Effector memory CD4-positive, alpha-beta T cell (primary cell): ENCODE measurements around the gene GPR176.

Source experiments
- DNase-seq, 3 donors: peaks; one replicate each; pipeline ENCODE4 v3.0.0-alpha.2; 2020
- H3K27ac ChIP-seq: 2 replicates; pipeline ENCODE4 v1.7.0; 2013; ENCODE audit warnings: mild to moderate bottlenecking, low read length, moderate library complexity; ENCODE audit not compliant: insufficient read depth, poor library complexity, severe bottlenecking
- H3K27me3 ChIP-seq: replicated peaks from 2 replicates; pipeline ENCODE4 v1.7.0; 2013; ENCODE audit warnings: mild to moderate bottlenecking, low read length; ENCODE audit not compliant: insufficient read depth, control insufficient read depth, poor library complexity, severe bottlenecking
- H3K36me3 ChIP-seq: 2 replicates; pipeline ENCODE4 v1.7.0; 2013; ENCODE audit warnings: mild to moderate bottlenecking, low read length, moderate library complexity; ENCODE audit not compliant: control insufficient read depth, insufficient read depth
- H3K4me1 ChIP-seq: 2 replicates; pipeline ENCODE4 v1.7.0; 2013; ENCODE audit warnings: low read length, mild to moderate bottlenecking; ENCODE audit not compliant: control insufficient read depth, insufficient read depth, poor library complexity, severe bottlenecking
- H3K4me3 ChIP-seq: 2 replicates; pipeline ENCODE4 v1.7.0; 2013; ENCODE audit warnings: low read length, low read depth, mild to moderate bottlenecking; ENCODE audit not compliant: insufficient read depth, poor library complexity, severe bottlenecking
- H3K9me3 ChIP-seq: 2 replicates; pipeline ENCODE4 v1.7.0; 2013; ENCODE audit warnings: mild to moderate bottlenecking, low read length, moderate library complexity; ENCODE audit not compliant: control insufficient read depth

GPR176 gene

GRCh38 chr15:39885099-39885777 lies 34.8 kb downstream of the GPR176 start:
- no peaks in the 10 kb centered on the region for H3K4me1 ChIP-seq
- no peaks in the 10 kb centered on the region for H3K9me3 ChIP-seq
- no peak overlapping the region for H3K4me3 ChIP-seq
- no peaks in the 10 kb centered on the region for H3K27me3 ChIP-seq
- no peak overlapping the region for H3K27ac ChIP-seq
- H3K36me3 ChIP-seq, result no peaks in the 10 kb centered on the region
- no peak for DNase-seq

DNA sequence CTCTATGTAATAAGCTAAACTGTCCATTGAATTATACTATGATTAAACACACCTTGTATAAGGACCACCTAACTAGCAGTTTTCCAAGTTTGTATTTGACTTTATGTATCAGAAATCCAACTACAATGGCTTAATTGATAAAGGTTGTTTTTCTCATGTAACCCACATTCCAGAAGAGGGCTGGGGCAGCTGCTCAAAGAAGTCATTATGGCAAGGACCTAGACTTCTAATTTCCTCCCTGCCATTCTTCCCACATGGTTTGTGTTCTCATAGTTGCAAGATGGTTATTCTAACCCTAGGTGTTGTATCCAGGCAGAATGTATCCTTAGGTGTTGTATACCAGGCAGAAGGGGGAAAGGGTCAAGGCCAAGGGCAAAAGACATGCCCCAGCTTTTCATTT lies 35.7 kb downstream of the GPR176 start:
- Histone ChIP-seq H3K36me3 (no peaks in the 10 kb centered on the region), H3K4me1 (no peaks in the 10 kb centered on the region), H3K27me3 (no peaks in the 10 kb centered on the region), H3K27ac (no peak overlapping the region), H3K9me3 (no peaks in the 10 kb centered on the region), H3K4me3 (no peak overlapping the region)
- no peak for DNase-seq

DNA sequence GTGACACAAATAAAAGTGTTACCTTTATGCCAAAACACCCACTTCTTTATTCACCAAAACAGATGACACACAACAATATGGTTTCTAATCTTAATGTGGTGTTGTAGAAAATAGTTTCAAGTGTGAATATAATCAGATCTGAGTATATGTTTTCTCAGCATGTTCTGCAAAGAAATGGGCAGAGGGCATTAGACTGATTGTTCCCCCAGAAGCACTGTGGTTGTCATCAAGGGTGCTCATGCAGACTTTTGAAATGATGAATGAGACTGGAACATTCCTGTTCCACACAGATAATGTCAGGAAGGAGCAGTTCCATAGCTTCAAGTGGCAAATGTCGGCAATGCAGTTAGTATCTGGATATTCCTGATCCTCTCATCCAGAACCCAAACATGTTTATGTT lies 37.5 kb downstream of the GPR176 start:
- DNase-seq, result no peak
- Histone ChIP-seq H3K9me3 (no peaks in the 10 kb centered on the region), H3K4me3 (no peak overlapping the region), H3K36me3 (no peaks in the 10 kb centered on the region), H3K4me1 (no peaks in the 10 kb centered on the region), H3K27me3 (no peaks in the 10 kb centered on the region), H3K27ac (no peak overlapping the region)

DNA sequence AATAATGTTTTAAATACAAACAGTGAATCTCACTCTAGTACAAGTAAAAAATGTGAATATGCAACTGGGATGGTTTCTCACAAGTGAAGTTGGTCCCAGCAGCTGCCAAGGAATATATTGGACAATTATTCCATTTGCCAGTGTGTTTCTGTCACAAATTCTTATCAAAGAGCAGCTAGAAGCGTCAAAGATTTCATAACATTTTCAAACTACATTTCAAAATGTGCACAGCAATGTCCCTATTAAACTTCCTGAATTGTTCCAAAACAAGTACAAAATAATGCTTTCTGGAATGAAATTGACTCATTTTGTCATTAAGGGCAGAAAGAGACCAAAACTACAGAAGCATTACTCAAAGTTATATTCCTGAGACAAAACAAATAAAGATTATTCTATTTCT lies 38.3 kb downstream of the GPR176 start:
- Histone ChIP-seq H3K36me3 (no peaks in the 10 kb centered on the region), H3K27me3 (no peaks in the 10 kb centered on the region), H3K9me3 (no peaks in the 10 kb centered on the region), H3K27ac (no peak overlapping the region), H3K4me1 (no peaks in the 10 kb centered on the region), H3K4me3 (no peak overlapping the region)
- no peak for DNase-seq

DNA sequence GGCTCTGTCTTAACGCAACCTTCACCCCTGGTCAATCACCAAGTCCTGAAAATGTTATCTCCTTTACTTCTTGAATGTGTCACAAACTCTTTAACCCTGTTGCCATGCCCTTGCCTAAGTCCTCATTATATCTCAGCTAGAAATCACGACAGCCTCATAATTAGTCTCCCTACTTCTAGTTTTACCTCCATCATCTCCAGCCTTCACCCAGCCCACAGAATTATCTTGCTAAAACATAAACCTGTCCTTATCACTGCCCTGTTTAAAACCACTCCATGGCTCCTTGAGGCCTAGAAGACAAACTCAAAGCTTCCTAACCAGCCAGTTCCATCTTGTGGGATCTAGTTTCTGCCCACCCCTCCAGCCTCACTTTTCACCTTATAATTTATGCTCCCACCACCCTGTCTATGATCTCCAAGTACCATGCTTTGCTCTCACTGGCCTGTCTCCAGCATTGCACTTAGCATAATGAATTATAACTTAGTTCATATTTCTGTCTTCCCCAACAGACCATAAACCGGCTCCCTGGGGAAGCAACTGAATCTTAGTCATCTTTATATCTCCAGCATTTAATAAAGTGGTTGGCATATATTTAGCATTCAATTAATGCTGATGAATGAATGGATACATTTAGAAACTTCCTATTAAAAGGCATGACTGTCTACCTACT lies 39.2 kb downstream of the GPR176 start:
- no peak for DNase-seq
- Histone ChIP-seq H3K4me1 (no peaks in the 10 kb centered on the region), H3K4me3 (no peak overlapping the region), H3K9me3 (no peaks in the 10 kb centered on the region), H3K36me3 (no peaks in the 10 kb centered on the region), H3K27ac (no peak overlapping the region), H3K27me3 (no peaks in the 10 kb centered on the region)

DNA sequence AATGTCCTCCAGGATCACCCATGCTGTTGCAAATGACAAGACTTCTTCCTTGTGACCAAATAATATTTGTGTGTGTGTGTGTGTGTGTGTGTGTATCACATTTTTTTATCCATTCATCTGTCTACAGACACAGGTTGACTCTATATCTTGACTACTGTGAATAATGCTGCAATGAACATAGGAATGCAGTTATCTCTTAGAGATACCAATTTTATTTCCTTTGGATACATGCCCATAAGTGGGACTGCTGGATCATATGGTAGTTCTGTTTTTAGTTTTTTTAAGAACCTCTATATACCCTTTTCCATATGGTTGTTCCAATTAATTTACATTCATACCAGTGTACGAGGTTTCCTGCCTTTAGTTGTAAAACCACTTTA lies 41.7 kb downstream of the GPR176 start:
- Histone ChIP-seq H3K4me1 (no peaks in the 10 kb centered on the region), H3K27me3 (no peaks in the 10 kb centered on the region), H3K4me3 (no peak overlapping the region), H3K9me3 (no peaks in the 10 kb centered on the region), H3K36me3 (no peaks in the 10 kb centered on the region), H3K27ac (no peak overlapping the region)
- DNase-seq, result no peak

DNA sequence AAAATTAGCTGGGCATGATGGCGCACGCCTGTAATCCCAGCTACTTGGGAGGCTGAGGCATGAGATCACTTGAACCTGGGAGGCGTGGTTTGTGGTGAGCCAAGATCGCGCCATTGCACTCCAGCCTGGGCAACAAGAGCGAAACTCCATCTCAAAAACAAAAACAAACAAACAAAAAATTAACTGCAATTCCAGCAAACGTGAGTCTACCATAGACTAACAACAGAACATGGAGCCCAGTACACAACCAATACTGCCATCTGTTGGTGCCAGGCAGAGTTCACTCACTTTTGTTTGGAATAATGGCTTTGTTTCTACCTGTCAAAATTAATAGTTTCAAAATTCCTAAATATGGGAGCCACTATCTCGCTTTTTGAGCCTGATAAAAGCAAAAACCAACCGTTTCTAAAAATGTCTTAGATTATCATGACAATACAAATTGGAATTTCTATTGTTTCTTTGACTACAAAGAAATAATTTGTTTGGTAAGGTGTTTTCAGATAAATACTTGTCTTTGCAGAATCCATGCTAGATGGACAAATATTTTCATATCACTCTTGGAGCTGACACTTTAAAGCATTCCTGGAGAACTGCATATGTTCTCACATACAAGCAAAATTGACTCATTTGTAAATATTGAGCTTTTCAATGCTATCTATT lies 45.0 kb downstream of the GPR176 start:
- DNase-seq, result peak in 1 of 3 donors; percentile 3
- Histone ChIP-seq H3K27ac (no peak overlapping the region), H3K36me3 (no peaks in the 10 kb centered on the region), H3K4me1 (no peaks in the 10 kb centered on the region), H3K9me3 (no peaks in the 10 kb centered on the region), H3K27me3 (no peaks in the 10 kb centered on the region), H3K4me3 (no peak overlapping the region)

GRCh38 chr15:39873978-39874377 lies 46.1 kb downstream of the GPR176 start:
- H3K27me3 ChIP-seq, result no peaks in the 10 kb centered on the region

DNA sequence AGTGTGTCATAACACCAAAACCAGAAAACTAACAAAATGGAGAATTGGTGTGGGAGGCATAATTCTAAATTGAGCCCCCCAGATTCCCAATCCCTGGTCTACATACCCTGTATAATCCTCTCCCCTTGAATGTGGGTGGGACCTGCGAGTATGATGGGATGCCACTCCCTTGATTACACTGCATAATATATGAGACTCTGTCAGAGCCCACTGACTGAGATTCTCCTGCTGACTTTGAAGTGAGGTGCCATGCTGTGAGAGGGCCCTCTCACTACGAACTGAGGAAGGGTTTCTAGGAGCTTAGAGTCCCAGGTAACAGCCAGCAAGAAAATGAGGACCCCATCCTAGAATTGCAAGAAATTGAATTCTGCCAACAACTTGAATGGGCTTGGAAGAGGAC lies 49.5 kb downstream of the GPR176 start:
- no peaks in the 10 kb centered on the region for H3K36me3 ChIP-seq
- no peaks in the 10 kb centered on the region for H3K9me3 ChIP-seq
- H3K4me3 ChIP-seq, result no peak overlapping the region
- H3K4me1 ChIP-seq, result no peaks in the 10 kb centered on the region
- no peaks in the 10 kb centered on the region for H3K27me3 ChIP-seq
- no peak for DNase-seq
- no peak overlapping the region for H3K27ac ChIP-seq

More at GRCh38 chr15:39873978-39874377, 46.1 kb downstream of the GPR176 start:
- H3K4me1 ChIP-seq, result no peaks in the 10 kb centered on the region
- DNase-seq, result no peak
- H3K27ac ChIP-seq, result no peak overlapping the region
- H3K4me3 ChIP-seq, result no peak overlapping the region
- no peaks in the 10 kb centered on the region for H3K9me3 ChIP-seq
- no peaks in the 10 kb centered on the region for H3K36me3 ChIP-seq

- Histone ChIP-seq H3K36me3 (no peaks in the 10 kb centered on the region), H3K4me3 (no peak overlapping the region), H3K27me3 (no peaks in the 10 kb centered on the region), H3K4me1 (no peaks in the 10 kb centered on the region), H3K27ac (no peak overlapping the region), H3K9me3 (no peaks in the 10 kb centered on the region)
- DNase-seq, result no peak
Observed at GRCh38 chr15:39869858-39870515, 50.1 kb downstream of the GPR176 start.
